DOHH2 (cell line): ENCODE data around the gene MCC.

Experiments used
- H3F3A ChIP-seq: fragments of 200-600 bp; sonication (generic), shearing (Covaris generic); 2 replicates; pipeline ENCODE4 v1.6.0; 2016; ENCODE audit warnings: antibody characterized with exemption, mild to moderate bottlenecking; ENCODE audit not compliant: control insufficient read depth, insufficient read depth
- H3K27ac ChIP-seq: fragments of 200-600 bp; sonication (generic); 2 replicates; pipeline ENCODE4 v1.5.1; 2014; ENCODE audit warnings: low read depth, mild to moderate bottlenecking, low read length, moderate library complexity
- H3K27me3 ChIP-seq: fragments of 200-600 bp; sonication (generic); 2 replicates; pipeline ENCODE4 v1.6.1; 2014; ENCODE audit warnings: mild to moderate bottlenecking, low read length, mixed read lengths; ENCODE audit not compliant: control insufficient read depth
- H3K36me3 ChIP-seq: fragments of 200-600 bp; sonication (generic); 2 replicates; pipeline ENCODE4 v1.6.1; 2014; ENCODE audit warnings: mild to moderate bottlenecking, low read length, moderate library complexity, mixed read lengths; ENCODE audit not compliant: control insufficient read depth
- H3K4me1 ChIP-seq: fragments of 200-600 bp; sonication (generic); 2 replicates; pipeline ENCODE4 v1.6.1; 2014; ENCODE audit warnings: mild to moderate bottlenecking, low read length, mixed read lengths; ENCODE audit not compliant: control insufficient read depth
- H3K4me2 ChIP-seq: fragments of 200-600 bp; sonication (generic); 2 replicates; pipeline ENCODE4 v1.6.0; 2014; ENCODE audit warnings: mild to moderate bottlenecking, low read length, moderate library complexity
- H3K4me3 ChIP-seq: fragments of 200-600 bp; sonication (generic); 2 replicates; pipeline ENCODE4 v1.5.1; 2014; ENCODE audit warnings: mild to moderate bottlenecking, low read length, mixed read lengths
- H3K79me2 ChIP-seq: fragments of 200-600 bp; sonication (generic); 2 replicates; pipeline ENCODE4 v1.6.1; 2014; ENCODE audit warnings: mild to moderate bottlenecking, low read length, mixed read lengths; ENCODE audit not compliant: control insufficient read depth
- H3K9me2 ChIP-seq: fragments of 200-600 bp; sonication (generic); replicated peaks from 2 replicates; pipeline ENCODE4 v1.6.1; 2014; ENCODE audit warnings: mild to moderate bottlenecking, low read length, mixed read lengths; ENCODE audit not compliant: control insufficient read depth
- H3K9me3 ChIP-seq: fragments of 200-600 bp; sonication (generic); 2 replicates; pipeline ENCODE4 v1.6.1; 2014; ENCODE audit warnings: antibody characterized with exemption, low read length, mixed read lengths; ENCODE audit not compliant: control insufficient read depth, insufficient read depth
- H4K20me1 ChIP-seq: fragments of 200-600 bp; sonication (generic); 2 replicates; pipeline ENCODE4 v1.6.0; 2014; ENCODE audit warnings: low read depth, mild to moderate bottlenecking, antibody characterized with exemption, low read length, moderate library complexity; ENCODE audit not compliant: control insufficient read depth, insufficient read depth
- CTCF ChIP-seq: fragments of 200-600 bp; sonication (generic); IDR thresholded peaks from one replicate; pipeline ENCODE4 v1.5.1; 2014; ENCODE audit warnings: antibody characterized with exemption, mild to moderate bottlenecking, low read depth, low read length; ENCODE audit not compliant: poor library complexity, severe bottlenecking
- EZH2phosphoT487 ChIP-seq: fragments of 200-600 bp; sonication (generic); IDR thresholded peaks from 2 replicates; pipeline ENCODE4 v1.6.1; 2017; ENCODE audit warnings: borderline replicate concordance, mild to moderate bottlenecking, antibody characterized with exemption, low read length, moderate library complexity, mixed read lengths

MCC gene

GRCh38 chr5:113099822-113100221, 388.4 kb downstream of the MCC start:
- H4K20me1 ChIP-seq = no peaks in the 10 kb centered on the region

GRCh38 chr5:113098378-113098777, 389.9 kb downstream of the MCC start:
- Histone ChIP-seq H3K27ac (no peak overlapping the region), H3K9me3 (no peaks in the 10 kb centered on the region), H3K4me2 (no peak overlapping the region), H3K27me3 (no peaks in the 10 kb centered on the region), H4K20me1 (no peaks in the 10 kb centered on the region), H3K4me1 (no peaks in the 10 kb centered on the region), H3K79me2 (no peaks in the 10 kb centered on the region), H3K4me3 (no peak overlapping the region), H3K36me3 (no peaks in the 10 kb centered on the region), H3F3A (no peaks in the 10 kb centered on the region), H3K9me2 (no peaks in the 10 kb centered on the region)
- no peak for TF ChIP-seq CTCF
- no peak for TF ChIP-seq EZH2phosphoT487

More at GRCh38 chr5:113099822-113100221, 388.4 kb downstream of the MCC start:
- Histone ChIP-seq H3K9me2 (no peaks in the 10 kb centered on the region), H3K9me3 (no peaks in the 10 kb centered on the region), H3F3A (no peaks in the 10 kb centered on the region), H3K79me2 (no peaks in the 10 kb centered on the region), H3K4me3 (no peak overlapping the region), H3K36me3 (no peaks in the 10 kb centered on the region), H3K27ac (no peak overlapping the region), H3K4me1 (no peaks in the 10 kb centered on the region), H3K4me2 (no peak overlapping the region), H3K27me3 (no peaks in the 10 kb centered on the region)
- TF ChIP-seq EZH2phosphoT487 (no peak), CTCF (no peak)

- TF ChIP-seq EZH2phosphoT487 (no peak), CTCF (no peak)
- no peaks in the 10 kb centered on the region for H3K36me3 ChIP-seq
- H3F3A ChIP-seq = no peaks in the 10 kb centered on the region
- no peaks in the 10 kb centered on the region for H4K20me1 ChIP-seq
- no peaks in the 10 kb centered on the region for H3K4me1 ChIP-seq
- no peak overlapping the region for H3K27ac ChIP-seq
- no peaks in the 10 kb centered on the region for H3K9me3 ChIP-seq
- no peaks in the 10 kb centered on the region for H3K27me3 ChIP-seq
- H3K9me2 ChIP-seq = no peaks in the 10 kb centered on the region
- H3K4me3 ChIP-seq = no peak overlapping the region
- H3K79me2 ChIP-seq = no peaks in the 10 kb centered on the region
- no peak overlapping the region for H3K4me2 ChIP-seq
Observed at GRCh38 chr5:113095831-113096230, 392.4 kb downstream of the MCC start.

- Histone ChIP-seq H3K9me2 (no peaks in the 10 kb centered on the region), H3F3A (no peaks in the 10 kb centered on the region), H3K4me3 (no peak overlapping the region), H3K27me3 (no peaks in the 10 kb centered on the region), H3K9me3 (no peaks in the 10 kb centered on the region), H4K20me1 (no peaks in the 10 kb centered on the region), H3K4me1 (no peaks in the 10 kb centered on the region), H3K4me2 (no peak overlapping the region), H3K27ac (no peak overlapping the region), H3K36me3 (no peaks in the 10 kb centered on the region), H3K79me2 (no peaks in the 10 kb centered on the region)
- TF ChIP-seq CTCF (no peak), EZH2phosphoT487 (no peak)
Observed at GRCh38 chr5:113093558-113093957, 394.7 kb downstream of the MCC start.
